Dermis microvascular lymphatic vessel endothelial cell (primary cell): ENCODE measurements around the gene DHRS4L2. TPM values are rescaled to one million over a fixed set of nuclear protein-coding genes. Genes with fewer than 3 reads are reported as not detected.
"Not testable (repeated sequence)": the region's sequence is repeated elsewhere in the genome, so short reads cannot be mapped to it uniquely, and the experiment has no call there.

Experiments
- DNase-seq, 2 donors: peaks; one replicate each; pipeline versions ENCODE4 v3.0.0 to v3.0.0-alpha.2; 2010; ENCODE audit warnings: low read depth in 2 of 2
- total RNA-seq: library from RNA; depleted of rRNA; stranded (reverse); fragments of >200 nt; gene quantifications from 2 replicates; pipeline ENCODE4 v1.2.1, GENCODE V29; 2014

DHRS4L2 gene
- total RNA-seq, 1 donor from 2014 or later, result 19.6 TPM

- DNase-seq, result not testable (repeated sequence)
These were observed 30.2 kb downstream of the DHRS4L2 start for GRCh38 chr14:24018978-24019377.

GRCh38 chr14:24019944-24020343, 31.2 kb downstream of the DHRS4L2 start:
- DNase-seq, result not testable (repeated sequence)

DNA sequence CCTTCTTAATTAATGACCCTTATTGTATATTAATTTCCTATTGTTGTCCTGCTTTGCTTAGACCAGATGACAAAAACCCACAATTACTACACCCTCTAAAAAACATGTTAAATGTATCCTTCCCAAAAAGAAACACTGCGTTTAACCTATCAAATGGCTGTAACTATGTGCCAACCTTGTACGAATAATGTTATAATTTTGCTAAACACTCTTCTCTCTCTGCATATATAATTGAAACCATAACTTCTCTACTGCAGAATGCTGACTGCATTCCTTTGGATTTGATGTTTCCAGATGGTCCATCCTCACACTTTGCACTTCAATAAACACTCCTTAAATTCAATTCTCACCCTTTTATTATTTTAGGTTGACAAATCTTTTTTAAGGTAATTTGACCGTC, 31.8 kb downstream of the DHRS4L2 start:
- DNase-seq, result not testable (repeated sequence)

DNA sequence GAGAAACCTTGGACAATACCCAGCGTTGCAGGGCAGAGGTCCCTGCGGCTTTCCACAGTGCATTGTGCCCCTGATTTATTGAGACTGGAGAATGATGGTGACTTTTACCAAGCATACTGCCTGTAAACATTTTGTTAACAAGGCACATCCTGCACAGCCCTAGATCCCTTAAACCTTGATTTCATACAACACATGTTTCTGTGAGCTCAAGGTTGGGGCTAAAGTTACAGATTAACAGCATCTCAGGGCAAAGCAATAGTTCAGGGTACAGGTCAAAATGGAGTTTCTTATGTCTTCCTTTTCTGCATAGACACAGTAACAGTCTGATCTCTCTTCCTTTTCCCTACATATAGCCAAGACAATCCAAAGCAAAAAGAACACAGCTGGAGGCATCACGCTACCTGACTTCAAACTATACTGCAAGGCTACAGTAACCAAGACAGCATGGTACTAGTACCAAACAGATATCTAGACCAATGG, 36.2 kb downstream of the DHRS4L2 start:
- DNase-seq, result not testable (repeated sequence)

GRCh38 chr14:24029687-24030086, 41.0 kb downstream of the DHRS4L2 start:
- DNase-seq, result not testable (repeated sequence)

- DNase-seq, result not testable (repeated sequence)
These were observed 42.6 kb downstream of the DHRS4L2 start for GRCh38 chr14:24031331-24031730.

DNA sequence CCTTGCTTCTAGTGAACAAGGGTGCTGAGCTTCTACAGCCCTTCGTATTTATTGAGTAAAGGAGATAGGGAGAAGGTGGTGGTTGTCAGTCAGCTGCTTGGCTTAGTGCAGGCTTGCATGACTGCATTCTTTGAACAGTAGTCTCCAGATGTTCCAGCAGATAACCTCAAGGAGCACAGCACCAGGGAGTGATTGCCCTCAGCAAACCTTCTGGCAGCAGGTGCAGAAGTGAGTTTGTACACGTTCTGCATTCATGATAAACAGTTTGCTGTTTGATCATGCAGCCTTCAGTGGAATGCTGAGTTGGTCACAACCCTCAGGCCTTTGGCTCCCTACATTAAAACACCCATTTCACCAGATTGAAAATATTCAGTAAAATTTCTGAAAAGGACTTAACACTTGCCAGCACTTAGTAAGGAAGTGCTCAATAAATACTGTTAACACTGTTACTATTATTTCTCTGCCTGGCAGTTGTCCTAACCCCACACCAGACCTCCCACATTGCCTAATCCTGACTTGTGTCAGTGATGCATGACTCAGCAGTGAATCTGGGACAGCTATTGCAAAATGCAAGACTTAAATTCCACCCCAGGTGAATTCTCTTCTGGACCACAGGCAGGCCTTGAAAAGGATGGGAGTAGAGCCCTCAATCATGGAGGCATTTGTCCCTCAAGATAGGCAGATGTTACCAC, 44.1 kb downstream of the DHRS4L2 start:
- no peak for DNase-seq

- DNase-seq, result not testable (repeated sequence)
These were observed 47.0 kb downstream of the DHRS4L2 start for GRCh38 chr14:24035769-24036168.

DNA sequence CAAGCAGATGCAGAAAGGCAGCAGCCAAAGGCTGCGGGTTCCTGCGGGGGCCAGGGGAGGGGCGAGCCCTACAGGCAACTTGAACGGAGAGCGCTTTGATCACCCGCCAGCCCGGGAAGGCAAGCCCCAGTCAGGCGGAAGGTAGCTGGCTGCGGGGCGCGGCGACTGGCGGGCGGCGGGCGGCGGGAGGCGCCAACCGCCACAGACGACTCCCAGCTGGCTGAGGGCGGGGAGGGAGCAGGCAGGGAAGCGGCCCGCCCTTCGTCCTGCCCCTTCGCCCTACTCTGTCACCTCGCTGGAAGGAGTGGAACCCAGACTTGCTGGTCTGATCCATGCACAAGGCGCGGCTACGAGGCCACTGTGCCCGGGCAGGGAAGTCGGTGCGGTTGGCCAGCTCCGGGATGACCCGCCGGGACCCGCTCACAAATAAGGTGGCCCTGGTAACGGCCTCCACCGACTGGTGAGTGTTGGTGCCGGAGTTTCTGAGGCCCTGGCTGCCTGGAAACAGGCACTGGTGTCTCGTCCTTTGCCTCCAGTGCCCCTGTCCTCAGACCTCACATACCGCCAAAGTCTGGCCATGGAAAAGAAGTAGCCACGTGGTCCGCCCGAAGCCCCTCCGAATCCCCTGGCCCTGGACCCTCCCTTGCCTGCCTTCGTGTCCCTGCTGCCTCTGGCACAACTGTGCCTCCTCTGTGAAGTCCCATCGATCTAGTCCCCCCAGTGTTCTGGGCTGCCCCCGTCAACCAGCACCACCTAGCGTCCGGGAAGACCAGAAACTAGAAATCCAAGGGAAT, 47.6 kb downstream of the DHRS4L2 start:
- peak; percentile 43 to 70 for DNase-seq

DNA sequence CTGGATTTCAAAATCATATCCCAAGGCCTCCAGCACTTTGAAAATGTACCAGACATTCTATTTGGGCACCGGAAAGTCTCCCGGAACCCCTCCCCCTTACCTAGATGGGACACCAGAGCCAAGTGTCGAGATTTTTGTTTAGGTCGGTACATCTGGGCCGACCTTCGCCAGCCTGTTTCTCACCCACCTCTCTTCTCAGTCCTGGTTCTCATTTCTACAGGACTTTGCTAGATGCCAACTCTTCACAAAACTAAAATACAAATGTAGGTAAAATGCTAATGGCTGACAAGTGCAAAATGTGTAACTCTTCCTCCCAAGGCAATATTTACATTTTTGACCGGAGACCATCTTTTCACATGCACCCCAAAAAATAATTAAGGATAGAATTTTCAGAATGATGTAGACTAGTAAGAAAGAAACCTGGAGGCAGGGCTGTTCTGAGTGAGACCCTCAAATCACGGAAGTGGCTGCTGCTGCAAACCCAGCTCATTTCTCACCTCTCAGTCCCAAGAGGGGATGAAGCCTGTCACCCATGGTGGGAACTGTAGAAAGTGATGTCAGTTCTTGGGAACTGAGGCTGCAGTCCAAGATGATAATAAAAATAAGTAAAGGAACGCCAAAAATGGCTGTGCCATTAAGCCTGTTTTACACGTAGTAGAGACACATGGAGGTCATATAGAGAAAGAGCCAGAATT, 48.4 kb downstream of the DHRS4L2 start:
- DNase-seq, result not testable (repeated sequence)

GRCh38 chr14:24037658-24038037, 48.9 kb downstream of the DHRS4L2 start:
- DNase-seq, result no peak

GRCh38 chr14:24038686-24039085, 50.0 kb downstream of the DHRS4L2 start:
- no peak for DNase-seq

DNA sequence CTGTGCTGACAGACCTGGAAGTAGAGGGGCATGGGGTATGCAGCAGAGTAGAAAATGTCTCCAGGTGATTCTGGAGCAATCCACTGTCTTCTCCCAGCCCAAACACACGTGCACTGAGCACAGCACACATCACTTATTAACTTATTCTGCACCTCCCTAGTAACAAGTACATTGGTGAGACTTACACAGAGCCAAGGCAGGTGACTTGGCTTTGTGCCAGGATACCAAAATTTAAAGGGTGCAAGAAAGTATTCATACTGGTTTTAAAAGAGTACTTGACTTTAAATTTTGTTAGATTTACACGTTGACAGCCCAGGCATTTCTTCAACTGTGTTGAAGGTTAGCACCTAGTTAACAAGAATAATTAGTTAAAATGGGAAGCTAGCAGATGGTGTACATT, 52.0 kb downstream of the DHRS4L2 start:
- DNase-seq, result no peak

DNA sequence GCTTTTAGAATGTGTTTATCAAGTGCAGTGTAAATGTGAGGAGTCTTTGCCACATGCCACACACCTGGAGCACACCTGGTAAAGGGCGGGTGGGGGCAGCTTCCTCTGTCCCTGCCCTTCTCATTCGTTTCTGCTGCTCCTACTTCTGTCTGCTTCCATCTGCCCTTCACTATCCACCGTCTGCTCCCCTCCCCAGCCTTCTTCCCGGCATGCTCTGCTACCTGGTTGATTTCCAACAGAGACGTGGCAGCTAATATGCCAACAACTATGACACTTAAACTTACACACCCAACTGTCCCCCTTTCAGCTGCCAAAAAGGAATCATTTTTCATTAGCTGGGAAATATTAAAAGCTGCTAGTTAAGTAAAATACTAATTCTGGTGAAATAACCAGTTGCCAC, 54.0 kb downstream of the DHRS4L2 start:
- no peak for DNase-seq

GRCh38 chr14:24049002-24049401, 60.3 kb downstream of the DHRS4L2 start:
- DNase-seq, result not testable (repeated sequence)

- not testable (repeated sequence) for DNase-seq
These were observed 62.0 kb downstream of the DHRS4L2 start for GRCh38 chr14:24050753-24051152.

DNA sequence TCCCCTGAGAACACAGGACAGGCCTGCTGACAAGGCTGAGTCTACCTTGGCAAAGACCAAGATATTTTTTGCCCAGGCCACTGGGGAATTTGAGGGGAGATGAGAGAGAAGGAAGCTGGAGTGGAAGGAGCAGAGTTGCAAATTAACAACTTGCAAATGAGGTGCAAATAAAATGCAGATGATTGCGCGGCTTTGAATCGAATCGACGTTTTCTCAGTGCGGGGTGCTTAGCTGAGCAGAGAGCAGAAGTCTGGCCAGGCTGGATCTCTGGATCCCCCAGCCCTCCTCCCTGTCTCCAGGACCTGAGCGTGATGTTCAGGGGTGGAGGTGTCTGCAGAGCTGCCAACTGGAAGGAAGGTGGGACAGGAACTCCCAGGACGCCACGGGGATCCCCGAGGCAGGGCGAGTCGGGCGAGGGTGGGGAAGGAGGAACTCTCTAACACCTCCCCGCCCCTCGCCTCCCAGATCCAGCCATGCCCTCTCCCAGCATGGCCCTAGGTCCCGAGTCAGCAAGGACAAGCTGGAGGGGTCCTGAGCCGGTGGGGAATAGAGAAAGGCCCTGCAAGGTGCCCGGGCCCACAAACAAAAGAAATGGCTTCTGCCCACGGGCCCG, 62.6 kb downstream of the DHRS4L2 start:
- DNase-seq, result no peak

DNA sequence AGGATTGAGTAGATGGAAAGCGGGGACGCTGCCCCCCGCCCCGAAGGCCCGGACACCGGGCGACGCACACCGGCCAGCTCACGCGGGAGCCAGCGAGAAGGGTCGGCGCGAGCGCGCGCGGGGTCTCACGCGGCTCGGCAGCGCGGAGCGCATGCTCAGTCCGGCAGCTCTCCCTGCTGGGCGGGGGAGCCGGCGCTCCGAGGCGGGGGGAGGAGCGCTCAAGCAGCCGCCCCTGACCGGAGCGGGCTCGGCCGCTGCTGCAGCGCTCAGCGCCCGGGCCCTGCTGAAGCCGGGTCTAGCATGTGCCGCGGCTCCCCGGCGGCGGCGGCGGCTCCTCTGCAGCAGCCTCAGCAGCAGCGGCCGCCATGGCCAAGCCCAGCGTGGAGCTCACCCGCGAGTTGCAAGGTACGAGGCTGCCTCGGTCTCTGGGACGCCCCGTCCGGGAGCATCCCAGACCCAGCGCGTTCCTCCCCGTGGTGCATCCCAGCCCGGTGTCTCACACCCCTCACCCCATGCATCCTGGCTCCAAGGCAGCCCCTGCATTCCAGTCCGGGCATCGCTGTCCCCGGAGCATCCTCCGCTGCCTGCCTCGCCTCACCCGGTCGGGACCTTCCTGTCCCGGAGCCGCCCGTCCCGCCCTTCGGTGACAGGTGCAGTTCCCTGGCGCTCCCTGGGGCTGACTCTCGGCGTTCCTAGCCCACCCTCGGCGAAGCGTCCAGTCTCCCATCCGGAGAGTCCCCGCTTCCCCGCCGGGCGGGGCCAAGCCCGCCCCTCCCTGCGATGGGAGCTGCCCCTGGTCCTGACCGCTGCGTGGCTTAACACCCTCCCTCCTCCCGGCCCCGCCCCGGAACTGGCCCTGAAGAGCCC, 63.3 kb downstream of the DHRS4L2 start, which contains the start of gene CARMIL3:
Gene CARMIL3, plus strand, starts transcription at position 221 of the 867 bp plus-strand sequence. Its CDS starts 145 bp downstream, at position 366.
- peak; percentile 4 to 57 for DNase-seq

- no peak for DNase-seq
These were observed 64.2 kb downstream of the DHRS4L2 start for GRCh38 chr14:24052656-24053547.
